A549 treated with DMSO at 1 μM for 4 hours (cell line): ENCODE data around the gene TCAF2. TPM values are rescaled to one million over a fixed set of nuclear protein-coding genes. Genes with fewer than 3 reads are reported as not detected.

Experiments
- total RNA-seq: library from RNA; stranded (reverse); fragments of 200-300 nt; extraction: Qiagen RNA extraction; gene quantifications from 5 replicates; pipeline ENCODE4 v1.2.3, GENCODE V29; 2022; ENCODE audit warnings: low read depth

TCAF2 gene
- total RNA-seq = 0.20 to 0.37 TPM (median 0.30 TPM) in 5 replicates

GRCh38 chr7:143620646-143621045 lies at the start of gene TCAF2:
Gene TCAF2 (plus strand): TSS chr7:143620974.

GRCh38 chr7:143571501-143571900 lies 49.3 kb upstream of the TCAF2 start, which contains the start of gene CTAGE15:
Gene CTAGE15 (plus strand): TSS chr7:143571801. CDS start chr7:143571818, 17 bp downstream.

Other genes with a start within 250 kb of the TCAF2 start
- gene ZYX, start 239.6 kb upstream of the TCAF2 start, total RNA-seq = 164 to 197 TPM (median 174 TPM) in 5 replicates
- 0.27 TPM in 1 of 5 replicates, not detected in the others for gene EPHA1, start 212.1 kb upstream of the TCAF2 start, total RNA-seq
- gene TAS2R60, start 177.5 kb upstream of the TCAF2 start, total RNA-seq = not detected in 5 replicates
- not detected in 5 replicates for gene TAS2R41, start 143.1 kb upstream of the TCAF2 start, total RNA-seq
- not detected in 5 replicates for gene CTAGE15, start 49.2 kb upstream of the TCAF2 start, total RNA-seq
- gene CTAGE6, start 136.7 kb downstream of the TCAF2 start, total RNA-seq = not detected in 5 replicates